GM10248 (cell line): ENCODE data around the gene NDUFS6.

ENCODE experiments used
- CTCF ChIA-PET: fragments of 300-600 bp; sonication (Branson Sonifier 250); formaldehyde crosslinking; extraction: SDS; loops from one replicate; lab custom pipeline; 2021; ENCODE audit warnings: antibody characterized with exemption; lab: Yijun Ruan, JAX
- POLR2A ChIA-PET: fragments of 350-650 bp; sonication (Branson Sonifier 250); formaldehyde crosslinking; extraction: SDS; loops from one replicate; lab custom pipeline; 2020; ENCODE audit warnings: antibody characterized with exemption; lab: Yijun Ruan, JAX
- DNase-seq: peaks from one replicate; pipeline ENCODE4 v3.0.0; 2012; ENCODE audit errors: extremely low spot score
- CTCF ChIP-seq: IDR thresholded peaks from 2 replicates; pipeline ENCODE4 v1.5.1; 2012; ENCODE audit warnings: mild to moderate bottlenecking, low read depth; ENCODE audit errors: extremely low read depth, missing control alignments, control extremely low read depth

Gene NDUFS6

GRCh38 chr5:1853531-1853930, 52.3 kb downstream of the NDUFS6 start:
- ChIA-PET POLR2A (no interaction called here), CTCF (no interaction called here)
- no peak for DNase-seq
- no peak for TF ChIP-seq CTCF

- no peak for TF ChIP-seq CTCF
- ChIA-PET CTCF (interaction anchor here (1.2 kb wide), 1 partner anchor 13 kb away, joined by 3 read pairs; no protein-coding TSS in a partner anchor), POLR2A (no interaction called here)
- no peak for DNase-seq
These were observed 53.9 kb downstream of the NDUFS6 start for GRCh38 chr5:1855075-1855474.

GRCh38 chr5:1855596-1855995, 54.4 kb downstream of the NDUFS6 start:
- ChIA-PET CTCF (interaction anchor here (1.2 kb wide), 1 partner anchor 12 kb away, joined by 3 read pairs; no protein-coding TSS in a partner anchor), POLR2A (no interaction called here)
- no peak for TF ChIP-seq CTCF
- no peak for DNase-seq

- ChIA-PET CTCF (no interaction called here), POLR2A (no interaction called here)
- no peak for TF ChIP-seq CTCF
- no peak for DNase-seq
These were observed 55.5 kb downstream of the NDUFS6 start for GRCh38 chr5:1856596-1857255.

- no peak for TF ChIP-seq CTCF
- no peak for DNase-seq
- ChIA-PET CTCF (no interaction called here), POLR2A (no interaction called here)
These were observed 56.0 kb downstream of the NDUFS6 start for GRCh38 chr5:1857256-1857600.

- POLR2A ChIA-PET: no interaction called here
- DNase-seq: no peak
- CTCF ChIA-PET: no interaction called here
- TF ChIP-seq CTCF: no peak
These were observed 57.2 kb downstream of the NDUFS6 start for GRCh38 chr5:1858436-1858835.
